Activated CD8-positive, alpha-beta T cell treated with anti-CD3 and anti-CD28 coated beads for 36 hours (primary cell): ENCODE measurements around the gene NPY4R. TPM values are rescaled to one million over a fixed set of nuclear protein-coding genes. Genes with fewer than 3 reads are reported as not detected.
"Not testable (repeated sequence)": the region's sequence is repeated elsewhere in the genome, so short reads cannot be mapped to it uniquely, and the experiment has no call there.

Experiments used
- ATAC-seq: fragments of 200-7000 bp; cut with Tn5 transposase; one replicate; pipeline ENCODE4 v1.10.0; 2021; ENCODE audit warnings: mild to moderate bottlenecking, moderate library complexity
- CTCF ChIA-PET: fragments of 350-600 bp; sonication (Branson Sonifier 250); formaldehyde crosslinking; loops from one replicate; lab custom pipeline; 2021; ENCODE audit warnings: antibody characterized with exemption; lab: Charles Lee
- POLR2A ChIA-PET: fragments of 350-600 bp; sonication (Branson Sonifier 250); formaldehyde crosslinking; loops from one replicate; lab custom pipeline; 2021; ENCODE audit warnings: antibody characterized with exemption; lab: Charles Lee
- DNase-seq: peaks from one replicate; pipeline ENCODE4 v3.0.0-alpha.2; 2020
- H3K27ac Mint-ChIP-seq: one replicate; pipeline ENCODE4 v1.8.0; 2021; ENCODE audit warnings: mild to moderate bottlenecking, mixed read lengths
- H3K27me3 Mint-ChIP-seq: one replicate; pipeline ENCODE4 v1.8.0; 2021; ENCODE audit warnings: mixed read lengths
- H3K36me3 Mint-ChIP-seq: one replicate; pipeline ENCODE4 v1.8.0; 2021; ENCODE audit warnings: low read depth, mixed read lengths
- H3K4me1 Mint-ChIP-seq: one replicate; pipeline ENCODE4 v1.8.0; 2021; ENCODE audit warnings: low read depth, mixed read lengths
- H3K4me3 Mint-ChIP-seq: one replicate; pipeline ENCODE4 v1.8.0; 2021; ENCODE audit warnings: mild to moderate bottlenecking, moderate library complexity, mixed read lengths
- H3K9me3 Mint-ChIP-seq: one replicate; pipeline ENCODE4 v1.8.0; 2021; ENCODE audit warnings: mixed read lengths
- CTCF ChIP-seq: fragments of 200-600 bp; IDR thresholded peaks from one replicate; pipeline ENCODE4 v1.8.0; 2022; ENCODE audit warnings: antibody characterized with exemption, mild to moderate bottlenecking
- intact Hi-C: fragments of 100-400 bp; cut with micrococcal nuclease; formaldehyde crosslinking; loops from one replicate; pipeline ENCODE4 v1.10.0; 2022
- total RNA-seq, 2 experiments: library from RNA; stranded (reverse); gene quantifications; one replicate each; pipeline ENCODE4 v1.2.3, GENCODE V29; 2021

Gene NPY4R
- not detected for total RNA-seq

GRCh38 chr10:46465765-46466164, at the start of gene NPY4R:
TSS of gene NPY4R (minus strand) at chr10:46465958. CDS start at chr10:46462635, 3,323 bp downstream.
- intact Hi-C loops, H3K27ac Mint-ChIP-seq, H3K27me3 Mint-ChIP-seq, DNase-seq, CTCF ChIA-PET, ATAC-seq, H3K4me3 Mint-ChIP-seq, H3K4me1 Mint-ChIP-seq, H3K36me3 Mint-ChIP-seq, H3K9me3 Mint-ChIP-seq, POLR2A ChIA-PET: not testable (repeated sequence)

- no peaks in the 10 kb centered on the region for H3K36me3 Mint-ChIP-seq
- intact Hi-C loops: no loop called here
- no peaks in the 10 kb centered on the region for H3K27me3 Mint-ChIP-seq
- no peak for TF ChIP-seq CTCF
- no peak overlapping the region for H3K4me3 Mint-ChIP-seq
- DNase-seq (no peak), ATAC-seq (no peak)
- H3K4me1 Mint-ChIP-seq: no peaks in the 10 kb centered on the region
- ChIA-PET CTCF (no interaction called here), POLR2A (no interaction called here)
- H3K9me3 Mint-ChIP-seq: no peaks in the 10 kb centered on the region
- no peak overlapping the region for H3K27ac Mint-ChIP-seq
Observed at GRCh38 chr10:46515366-46515765, 49.6 kb upstream of the NPY4R start.

- no peak for DNase-seq
- TF ChIP-seq CTCF: no peak
- no peaks in the 10 kb centered on the region for H3K9me3 Mint-ChIP-seq
- H3K4me1 Mint-ChIP-seq: no peaks in the 10 kb centered on the region
- H3K4me3 Mint-ChIP-seq: no peak overlapping the region
- no peaks in the 10 kb centered on the region for H3K36me3 Mint-ChIP-seq
- intact Hi-C loops: no loop called here
- ChIA-PET POLR2A (no interaction called here), CTCF (no interaction called here)
- no peaks in the 10 kb centered on the region for H3K27me3 Mint-ChIP-seq
- no peak overlapping the region for H3K27ac Mint-ChIP-seq
- ATAC-seq: no peak
Observed at GRCh38 chr10:46514899-46515298, 49.1 kb upstream of the NPY4R start.

GRCh38 chr10:46514431-46514861, 48.7 kb upstream of the NPY4R start:
- no peaks in the 10 kb centered on the region for H3K9me3 Mint-ChIP-seq
- intact Hi-C loops: no loop called here
- no peaks in the 10 kb centered on the region for H3K36me3 Mint-ChIP-seq
- H3K4me1 Mint-ChIP-seq: no peaks in the 10 kb centered on the region
- no peak overlapping the region for H3K4me3 Mint-ChIP-seq
- TF ChIP-seq CTCF: no peak
- CTCF ChIA-PET: no interaction called here
- POLR2A ChIA-PET: no interaction called here
- no peaks in the 10 kb centered on the region for H3K27me3 Mint-ChIP-seq
- H3K27ac Mint-ChIP-seq: no peak overlapping the region
- ATAC-seq: no peak
- no peak for DNase-seq

- H3K27me3 Mint-ChIP-seq, DNase-seq, intact Hi-C loops, H3K36me3 Mint-ChIP-seq, ATAC-seq, H3K4me1 Mint-ChIP-seq, H3K27ac Mint-ChIP-seq, H3K4me3 Mint-ChIP-seq, CTCF ChIA-PET, H3K9me3 Mint-ChIP-seq, POLR2A ChIA-PET: not testable (repeated sequence)
Observed at GRCh38 chr10:46513333-46513732, 47.6 kb upstream of the NPY4R start.

- H3K4me1 Mint-ChIP-seq, H3K27ac Mint-ChIP-seq, H3K36me3 Mint-ChIP-seq, H3K27me3 Mint-ChIP-seq, CTCF ChIA-PET, ATAC-seq, intact Hi-C loops, H3K9me3 Mint-ChIP-seq, POLR2A ChIA-PET, DNase-seq, H3K4me3 Mint-ChIP-seq: not testable (repeated sequence)
Observed at GRCh38 chr10:46512725-46513124, 47.0 kb upstream of the NPY4R start.

- CTCF ChIA-PET, H3K36me3 Mint-ChIP-seq, H3K4me1 Mint-ChIP-seq, H3K4me3 Mint-ChIP-seq, intact Hi-C loops, H3K27ac Mint-ChIP-seq, H3K27me3 Mint-ChIP-seq, H3K9me3 Mint-ChIP-seq, ATAC-seq, POLR2A ChIA-PET, DNase-seq: not testable (repeated sequence)
Observed at GRCh38 chr10:46512002-46512401, 46.2 kb upstream of the NPY4R start.

- intact Hi-C loops, CTCF ChIA-PET, DNase-seq, H3K27ac Mint-ChIP-seq, H3K36me3 Mint-ChIP-seq, POLR2A ChIA-PET, H3K4me1 Mint-ChIP-seq, H3K9me3 Mint-ChIP-seq, ATAC-seq, H3K4me3 Mint-ChIP-seq, H3K27me3 Mint-ChIP-seq: not testable (repeated sequence)
Observed at GRCh38 chr10:46499990-46500389, 34.2 kb upstream of the NPY4R start.

GRCh38 chr10:46498985-46499703, 33.4 kb upstream of the NPY4R start:
- ATAC-seq: not testable (repeated sequence)

More at GRCh38 chr10:46498985-46499703, 33.4 kb upstream of the NPY4R start:
- POLR2A ChIA-PET, H3K36me3 Mint-ChIP-seq, intact Hi-C loops, CTCF ChIA-PET, H3K9me3 Mint-ChIP-seq, DNase-seq, H3K27me3 Mint-ChIP-seq, H3K27ac Mint-ChIP-seq, H3K4me1 Mint-ChIP-seq, H3K4me3 Mint-ChIP-seq: not testable (repeated sequence)
